ENCODE data around the gene CHID1.

The CHID1 gene

DNA sequence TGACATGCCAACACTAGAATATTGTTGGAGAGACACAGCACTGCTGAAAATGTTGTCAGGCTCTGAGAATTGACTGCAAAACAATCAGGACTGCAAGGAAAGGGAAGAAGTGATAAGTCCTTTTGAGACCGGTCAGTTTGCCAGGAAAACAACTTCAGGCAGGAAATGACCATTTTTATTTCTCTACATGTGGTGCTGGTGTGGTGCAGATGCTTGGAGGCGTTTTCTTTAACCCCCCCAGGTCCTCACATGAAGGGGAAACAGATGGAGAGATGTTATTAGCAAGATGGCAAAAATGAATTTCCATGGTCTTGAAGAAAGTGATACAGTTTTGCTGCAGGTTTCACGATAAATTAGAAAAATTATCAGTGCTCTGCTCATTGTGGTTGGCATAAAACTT lies 20.8 kb upstream of the CHID1 start:
- H4K20me1 ChIP-seq (ENCODE audit: insufficient read depth, low read length, poor library complexity, severe bottlenecking), result peaks cover 60% of the 10 kb centered on the region
- H3F3A ChIP-seq (ENCODE audit: low read depth), result peaks cover 14% of the 10 kb centered on the region
- H3K4me2 ChIP-seq (ENCODE audit: low read depth, low read length, poor library complexity, severe bottlenecking), result peak overlapping the region; percentile 69
- TF ChIP-seq, protein P1, sequence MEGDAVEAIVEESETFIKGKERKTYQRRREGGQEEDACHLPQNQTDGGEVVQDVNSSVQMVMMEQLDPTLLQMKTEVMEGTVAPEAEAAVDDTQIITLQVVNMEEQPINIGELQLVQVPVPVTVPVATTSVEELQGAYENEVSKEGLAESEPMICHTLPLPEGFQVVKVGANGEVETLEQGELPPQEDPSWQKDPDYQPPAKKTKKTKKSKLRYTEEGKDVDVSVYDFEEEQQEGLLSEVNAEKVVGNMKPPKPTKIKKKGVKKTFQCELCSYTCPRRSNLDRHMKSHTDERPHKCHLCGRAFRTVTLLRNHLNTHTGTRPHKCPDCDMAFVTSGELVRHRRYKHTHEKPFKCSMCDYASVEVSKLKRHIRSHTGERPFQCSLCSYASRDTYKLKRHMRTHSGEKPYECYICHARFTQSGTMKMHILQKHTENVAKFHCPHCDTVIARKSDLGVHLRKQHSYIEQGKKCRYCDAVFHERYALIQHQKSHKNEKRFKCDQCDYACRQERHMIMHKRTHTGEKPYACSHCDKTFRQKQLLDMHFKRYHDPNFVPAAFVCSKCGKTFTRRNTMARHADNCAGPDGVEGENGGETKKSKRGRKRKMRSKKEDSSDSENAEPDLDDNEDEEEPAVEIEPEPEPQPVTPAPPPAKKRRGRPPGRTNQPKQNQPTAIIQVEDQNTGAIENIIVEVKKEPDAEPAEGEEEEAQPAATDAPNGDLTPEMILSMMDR (conservative IDR thresholded peaks at IDR 0.05; ENCODE audit: low read length), result no peak
- no peak for TF ChIP-seq EZH2phosphoT487 (IDR thresholded peaks at IDR 0.05; ENCODE audit: borderline replicate concordance)
- no peaks in the 10 kb centered on the region for H3K9me3 ChIP-seq (ENCODE audit: insufficient read depth, low read depth, low read length)
- peak overlapping the region; percentile 57 for H3K4me3 ChIP-seq (ENCODE audit: low read length, poor library complexity, severe bottlenecking)
- no peaks in the 10 kb centered on the region for H3K36me3 ChIP-seq (ENCODE audit: insufficient read depth, low read length)
- H2AFZ ChIP-seq (ENCODE audit: low read length), result no peak overlapping the region
- H3K27me3 ChIP-seq (ENCODE audit: insufficient read depth, low read length, poor library complexity, severe bottlenecking), result no peaks in the 10 kb centered on the region
- H3K4me1 ChIP-seq (ENCODE audit: insufficient read depth, low read length, poor library complexity, severe bottlenecking), result peaks cover 76% of the 10 kb centered on the region
- peaks cover 95% of the 10 kb centered on the region for H3K79me2 ChIP-seq (ENCODE audit: insufficient read depth, low read length)
- H3K9me2 ChIP-seq (replicated peaks; ENCODE audit: low read depth, low read length), result no peaks in the 10 kb centered on the region
- peak overlapping the region; percentile 49 for H3K9ac ChIP-seq (ENCODE audit: low read depth, low read length, poor library complexity, severe bottlenecking)

DNA sequence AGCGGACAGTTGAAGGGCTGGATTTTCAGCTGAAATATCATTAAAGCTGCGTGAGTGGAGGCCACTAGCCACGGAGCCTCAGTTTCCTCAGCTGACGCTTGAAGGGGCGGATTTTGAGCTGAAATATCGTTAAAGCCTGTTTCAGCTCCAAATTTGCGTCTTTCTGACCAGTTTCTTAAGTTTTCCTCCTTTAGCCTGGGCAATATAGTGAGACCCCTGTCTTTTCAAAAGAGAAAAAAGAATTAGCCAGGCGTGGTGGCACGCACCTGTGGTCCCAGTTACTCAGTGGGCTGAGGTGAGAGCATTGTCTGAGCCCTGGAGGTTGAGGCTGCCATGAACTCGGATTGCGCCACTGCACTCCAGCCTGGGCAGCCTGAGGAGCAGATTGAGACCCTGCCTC lies 18.8 kb upstream of the CHID1 start:
- H3K9me3 ChIP-seq (ENCODE audit: insufficient read depth, low read depth, low read length), result no peaks in the 10 kb centered on the region
- no peaks in the 10 kb centered on the region for H3K27me3 ChIP-seq (ENCODE audit: insufficient read depth, low read length, poor library complexity, severe bottlenecking)
- peaks cover 73% of the 10 kb centered on the region for H3K4me1 ChIP-seq (ENCODE audit: insufficient read depth, low read length, poor library complexity, severe bottlenecking)
- no peak overlapping the region for H2AFZ ChIP-seq (ENCODE audit: low read length)
- no peaks in the 10 kb centered on the region for H3K36me3 ChIP-seq (ENCODE audit: insufficient read depth, low read length)
- H3K9ac ChIP-seq (ENCODE audit: low read depth, low read length, poor library complexity, severe bottlenecking), result peak overlapping the region; percentile 74
- TF ChIP-seq, protein P1 (conservative IDR thresholded peaks at IDR 0.05; ENCODE audit: low read length), result no peak
- no peak for TF ChIP-seq EZH2phosphoT487 (IDR thresholded peaks at IDR 0.05; ENCODE audit: borderline replicate concordance)
- H4K20me1 ChIP-seq (ENCODE audit: insufficient read depth, low read length, poor library complexity, severe bottlenecking), result peaks cover 58% of the 10 kb centered on the region
- H3K4me2 ChIP-seq (ENCODE audit: low read depth, low read length, poor library complexity, severe bottlenecking), result peak overlapping the region; percentile 97
- no peaks in the 10 kb centered on the region for H3K9me2 ChIP-seq (replicated peaks; ENCODE audit: low read depth, low read length)
- H3F3A ChIP-seq (ENCODE audit: low read depth), result peaks cover 14% of the 10 kb centered on the region
- peaks cover 82% of the 10 kb centered on the region for H3K79me2 ChIP-seq (ENCODE audit: insufficient read depth, low read length)
- H3K4me3 ChIP-seq (ENCODE audit: low read length, poor library complexity, severe bottlenecking), result peak overlapping the region; percentile 78

DNA sequence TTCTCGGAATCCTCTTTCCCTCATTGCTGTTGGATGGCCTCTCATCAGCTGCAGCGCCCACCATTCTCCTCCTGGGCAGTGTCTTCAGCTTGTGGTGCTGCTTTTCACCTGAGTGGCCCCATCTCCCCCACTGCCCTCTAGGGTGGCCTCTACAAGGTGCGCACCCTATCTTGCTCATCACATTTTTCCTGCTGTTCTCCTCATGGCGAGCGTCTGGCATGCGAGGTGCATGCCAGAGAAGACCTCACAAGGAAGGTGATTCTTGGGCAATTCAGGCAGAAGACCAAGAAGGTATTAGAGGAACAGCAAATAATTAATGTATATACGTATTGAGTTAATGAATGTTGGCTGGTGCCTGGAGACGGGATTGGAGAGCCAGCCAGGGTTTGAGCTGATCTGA lies 18.2 kb upstream of the CHID1 start:
- Histone ChIP-seq H3K9me3 (ENCODE audit: insufficient read depth, low read depth, low read length) (no peaks in the 10 kb centered on the region), H3K4me1 (ENCODE audit: insufficient read depth, low read length, poor library complexity, severe bottlenecking) (peaks cover 70% of the 10 kb centered on the region), H2AFZ (ENCODE audit: low read length) (no peak overlapping the region), H3K79me2 (ENCODE audit: insufficient read depth, low read length) (peaks cover 76% of the 10 kb centered on the region), H4K20me1 (ENCODE audit: insufficient read depth, low read length, poor library complexity, severe bottlenecking) (peaks cover 52% of the 10 kb centered on the region), H3K4me2 (ENCODE audit: low read depth, low read length, poor library complexity, severe bottlenecking) (peak overlapping the region; percentile 97), H3K9ac (ENCODE audit: low read depth, low read length, poor library complexity, severe bottlenecking) (peak overlapping the region; percentile 74), H3K4me3 (ENCODE audit: low read length, poor library complexity, severe bottlenecking) (peak overlapping the region; percentile 78), H3F3A (ENCODE audit: low read depth) (peaks cover 14% of the 10 kb centered on the region), H3K36me3 (ENCODE audit: insufficient read depth, low read length) (no peaks in the 10 kb centered on the region), H3K27me3 (ENCODE audit: insufficient read depth, low read length, poor library complexity, severe bottlenecking) (no peaks in the 10 kb centered on the region), H3K9me2 (replicated peaks; ENCODE audit: low read depth, low read length) (no peaks in the 10 kb centered on the region)
- TF ChIP-seq, protein P1 (conservative IDR thresholded peaks at IDR 0.05; ENCODE audit: low read length), result no peak
- no peak for TF ChIP-seq EZH2phosphoT487 (IDR thresholded peaks at IDR 0.05; ENCODE audit: borderline replicate concordance)
